Activated CD4-positive, alpha-beta memory T cell treated with anti-CD3 and anti-CD28 coated beads, Interleukin-2, amount 10 ng/mL, durations not matched to agents 7 days and 5 days (primary cell): ENCODE data around the gene CXCL5. TPM values are rescaled to one million over a fixed set of nuclear protein-coding genes. Genes with fewer than 3 reads are reported as not detected.

Source experiments
- CTCF ChIA-PET: fragments of 350-600 bp; sonication (Branson Sonifier 250); formaldehyde crosslinking; loops from one replicate; lab custom pipeline; 2021; ENCODE audit warnings: antibody characterized with exemption, inconsistent platforms; lab: Charles Lee
- POLR2A ChIA-PET: fragments of 350-600 bp; sonication (Branson Sonifier 250); formaldehyde crosslinking; loops from one replicate; lab custom pipeline; 2021; ENCODE audit warnings: antibody characterized with exemption; lab: Charles Lee
- DNase-seq: peaks from one replicate; pipeline ENCODE4 v3.0.0-alpha.2; 2020
- H3K27ac Mint-ChIP-seq: one replicate; pipeline ENCODE4 v1.8.0; 2021; ENCODE audit warnings: mild to moderate bottlenecking, mixed read lengths
- H3K27me3 Mint-ChIP-seq: one replicate; pipeline ENCODE4 v1.8.0; 2021; ENCODE audit warnings: mixed read lengths
- H3K36me3 Mint-ChIP-seq: one replicate; pipeline ENCODE4 v1.8.0; 2021; ENCODE audit warnings: low read depth, mixed read lengths
- H3K4me1 Mint-ChIP-seq: one replicate; pipeline ENCODE4 v1.8.0; 2021; ENCODE audit warnings: mixed read lengths
- H3K4me3 Mint-ChIP-seq: one replicate; pipeline ENCODE4 v1.8.0; 2021; ENCODE audit warnings: mild to moderate bottlenecking, mixed read lengths
- H3K9me3 Mint-ChIP-seq: one replicate; pipeline ENCODE4 v1.8.0; 2021; ENCODE audit warnings: mixed read lengths
- total RNA-seq, 2 experiments: library from RNA; stranded (reverse); gene quantifications; one replicate each; pipeline ENCODE4 v1.2.3, GENCODE V29; 2021

CXCL5 gene
- total RNA-seq, 2 experiments from 2014 or later: not detected

DNA sequence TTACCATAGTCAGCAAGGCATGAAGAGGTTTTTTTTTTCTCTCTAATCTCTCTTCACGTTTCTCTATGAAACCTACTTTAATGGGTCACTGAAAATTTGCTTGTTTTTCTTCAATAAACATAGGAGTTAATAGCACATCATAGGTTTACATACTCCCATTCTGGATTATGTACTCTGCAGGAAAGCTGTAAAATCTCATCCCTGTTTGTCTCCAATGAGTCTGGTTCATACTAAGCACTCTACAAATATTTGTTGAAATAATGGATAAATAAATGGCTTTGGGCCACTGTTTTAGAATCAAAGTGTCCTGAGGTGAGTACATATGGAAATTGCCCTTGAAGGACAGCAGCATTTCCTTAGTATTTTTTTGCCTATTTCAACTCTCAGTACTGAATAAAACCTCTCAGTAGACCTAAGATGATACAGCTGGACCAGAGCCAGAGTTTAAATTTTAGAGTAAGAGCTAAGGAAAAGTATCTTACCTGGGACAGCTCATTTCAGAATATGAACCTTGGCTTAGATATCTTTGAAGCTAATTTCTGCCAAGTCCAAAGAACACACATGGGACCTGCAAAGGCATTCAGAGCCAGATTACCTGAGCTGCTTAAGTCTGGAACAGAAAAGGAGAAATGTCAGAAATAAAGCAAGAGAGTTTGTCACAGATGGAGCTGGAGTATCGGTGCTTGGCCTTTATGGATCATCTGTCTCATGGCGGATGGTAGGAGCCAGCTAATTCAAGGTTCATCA, 51.1 kb downstream of the CXCL5 start:
- DNase-seq: no peak
- H3K4me3 Mint-ChIP-seq: no peak overlapping the region
- no peaks in the 10 kb centered on the region for H3K36me3 Mint-ChIP-seq
- H3K27ac Mint-ChIP-seq: no peak overlapping the region
- no peaks in the 10 kb centered on the region for H3K4me1 Mint-ChIP-seq
- H3K9me3 Mint-ChIP-seq: no peaks in the 10 kb centered on the region
- POLR2A ChIA-PET: no interaction called here
- CTCF ChIA-PET: no interaction called here
- peaks cover 10% of the 10 kb centered on the region for H3K27me3 Mint-ChIP-seq

DNA sequence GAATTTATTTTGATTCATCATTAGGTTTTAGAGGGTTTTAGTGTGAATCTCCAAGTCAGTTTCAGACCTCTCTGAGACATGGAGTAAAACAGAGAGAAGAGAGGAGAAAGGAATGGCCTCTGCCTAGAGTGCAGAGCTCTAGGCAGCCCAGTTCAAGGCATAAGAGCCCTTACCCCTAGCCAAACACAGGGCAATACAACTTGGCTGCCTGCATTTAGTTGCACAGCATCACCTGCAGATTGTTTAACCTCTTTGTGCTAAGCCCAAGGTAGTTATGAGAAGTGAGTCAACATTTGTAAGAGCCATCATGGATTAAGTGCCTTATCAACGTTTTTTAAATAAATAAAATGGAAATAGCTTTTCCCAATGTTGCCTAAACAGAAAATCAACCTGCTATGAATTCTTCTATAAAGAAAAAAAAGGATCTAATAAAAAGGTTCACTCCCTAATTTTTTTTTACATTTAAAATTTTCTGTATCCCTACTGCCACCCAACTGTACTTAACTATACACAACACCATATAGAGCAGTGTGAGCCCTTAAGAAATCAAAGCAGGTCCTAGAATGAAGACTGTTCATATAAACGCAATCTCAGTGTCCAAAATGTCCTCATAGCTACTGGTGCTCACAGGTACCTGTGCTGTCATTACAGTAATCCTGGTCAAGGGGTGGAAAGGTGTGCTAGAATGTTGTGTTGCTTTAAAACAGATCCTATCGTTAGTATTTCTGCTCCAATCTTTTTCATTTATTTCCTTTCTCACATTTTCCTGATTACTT, 52.6 kb downstream of the CXCL5 start:
- POLR2A ChIA-PET: no interaction called here
- H3K36me3 Mint-ChIP-seq: no peaks in the 10 kb centered on the region
- DNase-seq: no peak
- H3K9me3 Mint-ChIP-seq: no peaks in the 10 kb centered on the region
- H3K27ac Mint-ChIP-seq: no peak overlapping the region
- H3K27me3 Mint-ChIP-seq: peaks cover 10% of the 10 kb centered on the region
- no peak overlapping the region for H3K4me3 Mint-ChIP-seq
- H3K4me1 Mint-ChIP-seq: no peaks in the 10 kb centered on the region
- CTCF ChIA-PET: no interaction called here

Other genes starting within 250 kb of the CXCL5 start
- gene CXCL6, start 162.0 kb downstream of the CXCL5 start, total RNA-seq: not detected
- not detected for gene PF4V1, start 145.4 kb downstream of the CXCL5 start, total RNA-seq
- not detected for gene CXCL1, start 129.3 kb downstream of the CXCL5 start, total RNA-seq
- not detected for gene PF4, start 16.6 kb downstream of the CXCL5 start, total RNA-seq
- not detected for gene PPBP, start 10.5 kb downstream of the CXCL5 start, total RNA-seq
- gene CXCL3, start 40.0 kb upstream of the CXCL5 start, total RNA-seq: not detected
- gene CXCL2, start 100.5 kb upstream of the CXCL5 start, total RNA-seq: not detected
- 1 to 10 TPM; 3.9 to 4.8 TPM for gene MTHFD2L, start 159.4 kb upstream of the CXCL5 start, total RNA-seq